Memory B cell (primary cell): Measurements from ENCODE around the gene WWP2.
"Not testable (repeated sequence)": the region's sequence is repeated elsewhere in the genome, so short reads cannot be mapped to it uniquely, and the experiment has no call there.

ENCODE experiments used
- ATAC-seq: fragments of 150-1000 bp; cut with Tn5 transposase; 2 replicates; pipeline ENCODE4 v1.10.0; 2021; ENCODE audit warnings: low read depth, mild to moderate bottlenecking, moderate library complexity
- DNase-seq, 2 donors: peaks; one replicate each; pipeline ENCODE4 v3.0.0; 2022; ENCODE audit warnings: low spot score in 2 of 2
- H3K27ac Mint-ChIP-seq: one replicate; pipeline ENCODE4 v1.8.0; 2022; ENCODE audit warnings: mild to moderate bottlenecking, moderate library complexity, mixed read lengths
- H3K27me3 Mint-ChIP-seq: one replicate; pipeline ENCODE4 v1.8.0; 2022; ENCODE audit warnings: mixed read lengths
- H3K36me3 Mint-ChIP-seq: one replicate; pipeline ENCODE4 v1.8.0; 2022; ENCODE audit warnings: mild to moderate bottlenecking, mixed read lengths
- H3K4me1 Mint-ChIP-seq: one replicate; pipeline ENCODE4 v1.8.0; 2022; ENCODE audit warnings: mixed read lengths
- H3K4me3 Mint-ChIP-seq: one replicate; pipeline ENCODE4 v1.8.0; 2022; ENCODE audit warnings: mild to moderate bottlenecking, moderate library complexity, mixed read lengths
- H3K9me3 Mint-ChIP-seq: one replicate; pipeline ENCODE4 v1.8.0; 2022; ENCODE audit warnings: mixed read lengths

The WWP2 gene

DNA sequence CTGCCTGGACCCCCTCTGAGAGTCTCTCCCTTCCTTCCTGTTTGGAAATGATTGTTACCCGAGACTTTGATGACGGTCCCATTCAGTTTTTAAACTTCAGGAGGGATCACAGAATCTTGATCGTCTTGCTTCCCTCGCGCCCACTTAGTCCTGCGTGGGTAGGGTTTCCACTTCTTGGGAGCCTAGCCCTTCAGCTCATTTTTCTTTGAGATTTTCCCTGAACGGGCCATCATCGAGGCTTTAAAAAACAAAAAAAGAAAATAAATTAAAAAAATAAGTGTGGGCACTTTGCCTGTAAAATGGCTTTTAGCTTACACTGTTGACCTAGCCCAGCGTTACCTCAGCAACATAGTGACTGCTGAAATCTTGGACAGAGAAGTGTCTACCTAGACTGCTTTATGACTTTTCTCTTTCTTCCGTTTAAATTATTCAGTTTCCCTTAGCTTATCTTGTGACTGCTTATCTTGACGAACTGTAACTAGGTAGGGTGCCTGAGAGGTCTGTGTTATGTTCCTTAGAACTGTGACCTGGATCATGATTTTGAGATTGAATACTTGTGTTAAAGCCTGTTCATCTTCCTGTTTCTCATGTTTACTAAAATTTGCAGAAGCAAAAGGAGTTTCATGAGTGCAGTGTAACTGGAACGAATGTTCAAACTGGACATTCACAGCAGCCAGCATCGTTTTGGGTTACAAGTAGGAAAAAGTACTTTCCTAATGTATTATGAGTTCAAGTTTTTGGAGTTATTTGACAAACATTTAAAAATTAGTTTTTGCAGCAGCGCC, 874 bp downstream of the WWP2 start:
- H3K9me3 Mint-ChIP-seq: no peaks in the 10 kb centered on the region
- peak overlapping the region; percentile 88 for H3K4me3 Mint-ChIP-seq
- peaks cover 23% of the 10 kb centered on the region for H3K4me1 Mint-ChIP-seq
- H3K36me3 Mint-ChIP-seq: peaks cover 9% of the 10 kb centered on the region
- H3K27me3 Mint-ChIP-seq: no peaks in the 10 kb centered on the region
- peak overlapping the region; percentile 98 for H3K27ac Mint-ChIP-seq
- ATAC-seq (peak; percentile 69), DNase-seq (peak in 1 of 2 donors; percentile 44)

DNA sequence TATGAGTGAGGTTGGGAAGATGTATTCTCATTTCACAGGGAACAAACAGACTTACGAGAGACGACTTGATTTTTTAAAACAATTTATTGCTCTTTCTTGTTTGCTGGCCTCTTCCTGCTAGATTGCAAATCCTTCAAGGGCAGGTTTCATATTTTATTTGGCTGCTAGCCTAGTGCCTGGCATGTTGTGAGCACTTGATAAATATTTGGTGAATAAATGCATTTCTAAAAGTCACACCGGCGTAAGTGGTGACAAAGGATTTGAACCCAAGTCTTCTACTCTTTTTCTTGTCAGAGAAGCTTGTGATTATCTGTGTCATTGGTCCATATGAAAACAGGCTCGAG, 1.4 kb downstream of the WWP2 start:
- DNase-seq (no peak), ATAC-seq (no peak)
- H3K36me3 Mint-ChIP-seq: peaks cover 9% of the 10 kb centered on the region
- peaks cover 24% of the 10 kb centered on the region for H3K4me1 Mint-ChIP-seq
- no peaks in the 10 kb centered on the region for H3K9me3 Mint-ChIP-seq
- peak overlapping the region; percentile 88 for H3K4me3 Mint-ChIP-seq
- H3K27ac Mint-ChIP-seq: peak overlapping the region; percentile 98
- no peaks in the 10 kb centered on the region for H3K27me3 Mint-ChIP-seq

DNA sequence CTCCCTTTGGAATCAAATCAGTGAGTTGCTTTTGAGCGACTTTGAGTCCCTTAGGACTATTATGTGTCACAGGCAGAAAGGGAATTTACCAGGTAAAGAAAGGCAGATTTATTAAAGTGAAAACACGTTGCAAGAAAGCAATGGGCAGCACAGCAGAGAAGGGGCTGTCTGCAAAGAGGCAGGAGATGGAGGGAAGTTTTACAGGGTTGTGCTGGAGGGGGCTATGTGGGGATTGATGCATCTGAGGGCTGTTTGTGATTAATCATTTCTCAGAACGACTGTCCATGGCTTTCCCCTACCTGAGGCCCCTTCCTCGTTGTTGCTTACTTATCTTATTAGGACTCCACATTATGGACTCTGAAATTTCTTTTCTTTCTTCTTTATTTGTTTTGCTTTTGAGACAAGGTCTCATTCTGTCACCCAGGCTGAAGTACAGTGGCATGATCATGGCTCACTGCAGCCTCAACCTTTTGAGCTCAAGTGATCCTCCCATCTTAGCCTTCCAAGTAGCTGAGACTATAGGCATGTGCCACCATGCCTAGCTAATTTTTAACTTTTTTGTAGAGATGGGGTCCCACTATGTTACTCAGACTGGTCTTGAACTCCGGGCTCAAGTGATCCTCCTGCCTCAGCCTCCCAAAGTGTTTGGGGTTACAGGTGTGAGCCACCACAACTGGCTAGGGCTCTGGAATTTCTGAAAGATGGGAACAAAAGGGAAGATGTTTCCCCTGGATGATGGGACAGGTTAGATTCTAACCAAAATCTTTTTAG, 5.5 kb downstream of the WWP2 start:
- ATAC-seq (no peak), DNase-seq (no peak)
- H3K27ac Mint-ChIP-seq: peak overlapping the region; percentile 38
- H3K9me3 Mint-ChIP-seq: no peaks in the 10 kb centered on the region
- peaks cover 35% of the 10 kb centered on the region for H3K4me1 Mint-ChIP-seq
- H3K4me3 Mint-ChIP-seq: no peak overlapping the region
- no peaks in the 10 kb centered on the region for H3K27me3 Mint-ChIP-seq
- peaks cover 9% of the 10 kb centered on the region for H3K36me3 Mint-ChIP-seq

DNA sequence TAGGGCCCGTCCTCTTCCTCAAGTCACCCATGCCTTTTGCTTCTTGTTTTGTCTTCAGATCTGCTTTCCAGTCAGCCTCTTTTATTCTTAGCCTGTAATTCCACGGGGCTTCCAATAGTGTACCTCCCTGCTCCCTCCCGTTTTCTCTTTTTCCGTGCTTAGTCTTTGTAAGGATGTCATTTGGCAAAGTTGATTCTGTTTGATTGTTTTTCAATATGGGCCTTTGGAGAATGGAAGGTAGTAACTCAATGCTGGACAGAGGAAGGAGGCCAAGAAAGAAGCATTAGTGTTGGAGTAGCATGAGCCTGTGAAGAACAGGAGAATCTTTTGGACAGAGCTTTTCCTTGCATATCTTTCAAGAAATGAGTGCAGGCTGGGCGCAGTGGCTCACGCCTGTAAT, 6.5 kb downstream of the WWP2 start:
- no peak for DNase-seq
- H3K36me3 Mint-ChIP-seq: peaks cover 9% of the 10 kb centered on the region
- no peaks in the 10 kb centered on the region for H3K9me3 Mint-ChIP-seq
- no peaks in the 10 kb centered on the region for H3K27me3 Mint-ChIP-seq
- H3K4me1 Mint-ChIP-seq: peaks cover 35% of the 10 kb centered on the region
- no peak for ATAC-seq
- no peak overlapping the region for H3K27ac Mint-ChIP-seq
- no peak overlapping the region for H3K4me3 Mint-ChIP-seq

DNA sequence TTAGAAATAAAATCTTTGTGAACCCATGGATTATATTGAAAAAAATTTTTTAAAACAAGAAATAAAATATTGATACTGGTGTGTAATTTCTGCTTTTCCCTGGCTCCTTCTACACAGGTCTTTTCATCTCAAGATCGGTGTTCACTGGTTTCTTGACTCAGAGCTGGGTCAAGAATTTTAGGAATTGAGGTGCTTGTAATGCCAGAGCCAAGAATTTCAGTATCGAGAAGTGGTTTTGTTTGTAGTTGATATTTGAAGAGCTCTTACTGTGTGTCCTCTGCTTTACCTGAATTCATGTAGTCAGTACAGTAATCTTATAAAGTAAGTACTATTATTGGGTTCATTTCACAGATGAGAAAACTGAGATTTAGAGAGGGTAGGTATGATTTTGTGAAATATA, 7.3 kb downstream of the WWP2 start:
- no peak for DNase-seq
- peaks cover 13% of the 10 kb centered on the region for H3K36me3 Mint-ChIP-seq
- no peaks in the 10 kb centered on the region for H3K9me3 Mint-ChIP-seq
- peaks cover 39% of the 10 kb centered on the region for H3K4me1 Mint-ChIP-seq
- no peak for ATAC-seq
- H3K27ac Mint-ChIP-seq: no peak overlapping the region
- no peak overlapping the region for H3K4me3 Mint-ChIP-seq
- H3K27me3 Mint-ChIP-seq: no peaks in the 10 kb centered on the region

DNA sequence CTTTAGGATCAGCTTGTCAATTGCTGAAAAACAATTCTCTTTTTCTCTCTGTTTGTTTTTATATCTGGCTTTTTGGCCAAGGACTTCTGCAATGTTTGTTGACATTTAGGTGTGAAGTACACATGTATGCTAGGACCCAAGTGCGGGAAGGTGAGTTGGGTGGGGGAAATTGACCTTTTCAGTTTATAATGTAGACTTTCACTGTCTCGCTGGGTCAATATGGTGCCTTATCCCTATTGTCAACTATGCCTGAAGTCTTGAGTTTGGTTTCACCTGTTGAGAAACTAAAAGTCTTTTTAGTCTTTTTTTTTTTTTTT, 9.5 kb downstream of the WWP2 start:
- Mint-ChIP-seq H3K36me3 (peaks cover 20% of the 10 kb centered on the region), H3K4me1 (peaks cover 34% of the 10 kb centered on the region), H3K27ac (peak overlapping the region; percentile 11), H3K27me3 (no peaks in the 10 kb centered on the region), H3K9me3 (peaks cover 6% of the 10 kb centered on the region), H3K4me3 (no peak overlapping the region)
- ATAC-seq (no peak), DNase-seq (no peak)

DNA sequence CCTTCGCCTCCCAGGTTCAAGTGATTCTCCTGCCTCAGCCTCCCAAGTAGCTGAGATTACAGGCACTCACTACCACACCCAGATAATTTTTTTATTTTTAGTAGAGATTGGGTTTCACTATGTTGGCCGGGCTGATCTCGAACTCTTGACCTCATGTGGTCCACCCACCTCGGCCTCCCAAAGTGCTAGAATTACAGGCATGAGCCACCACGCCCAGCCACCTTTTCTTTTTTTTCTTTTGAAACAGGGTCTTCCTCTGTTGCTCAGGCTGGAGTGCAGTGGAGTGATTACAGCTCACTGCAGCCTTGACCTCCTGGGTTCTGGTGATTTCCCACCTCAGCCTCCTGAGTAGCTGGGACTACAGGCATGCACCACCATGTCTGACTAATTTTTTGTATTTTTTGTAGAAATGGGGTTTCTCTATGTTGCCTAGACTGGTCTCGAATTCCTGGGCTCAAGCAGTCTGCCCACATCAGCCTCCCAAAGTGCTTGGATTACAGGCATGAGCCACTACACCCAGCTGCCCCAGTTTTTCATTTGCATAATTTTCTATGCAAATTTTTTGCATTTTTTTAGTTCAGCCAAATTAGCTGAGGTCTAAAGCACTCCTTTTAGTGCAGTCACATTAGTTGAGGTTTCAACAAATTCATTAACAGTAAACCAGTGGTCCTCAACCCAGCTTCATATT, 11.3 kb downstream of the WWP2 start:
- peak overlapping the region; percentile 69 for H3K4me3 Mint-ChIP-seq
- peaks cover 28% of the 10 kb centered on the region for H3K4me1 Mint-ChIP-seq
- H3K9me3 Mint-ChIP-seq: peaks cover 6% of the 10 kb centered on the region
- DNase-seq: no peak
- H3K27me3 Mint-ChIP-seq: no peaks in the 10 kb centered on the region
- H3K36me3 Mint-ChIP-seq: peaks cover 22% of the 10 kb centered on the region
- ATAC-seq: peak; percentile 68
- H3K27ac Mint-ChIP-seq: peak overlapping the region; percentile 86

DNA sequence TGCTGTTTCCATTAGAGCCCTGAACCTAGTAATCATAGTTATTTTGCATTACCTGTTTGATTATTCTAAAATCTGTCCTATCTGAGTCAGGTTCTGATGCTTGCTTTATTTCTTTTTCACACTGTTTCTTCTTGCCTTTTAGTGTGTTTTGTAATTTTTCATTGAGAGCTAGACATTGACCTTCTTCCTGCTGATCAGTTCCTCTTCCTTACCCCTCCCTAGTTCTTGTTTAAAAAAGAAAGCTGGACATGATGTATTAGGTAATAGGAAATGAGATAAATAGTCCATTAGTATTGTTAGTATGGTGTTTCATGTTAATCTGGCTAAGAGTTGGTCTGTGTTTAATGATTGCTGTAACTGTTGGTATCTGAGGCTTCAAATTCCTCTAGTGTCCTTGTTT, 13.4 kb downstream of the WWP2 start:
- DNase-seq: no peak
- Mint-ChIP-seq H3K27me3 (no peaks in the 10 kb centered on the region), H3K9me3 (peaks cover 6% of the 10 kb centered on the region), H3K36me3 (peaks cover 22% of the 10 kb centered on the region), H3K4me3 (no peak overlapping the region), H3K4me1 (peaks cover 24% of the 10 kb centered on the region), H3K27ac (peak overlapping the region; percentile 4)
- no peak for ATAC-seq

DNA sequence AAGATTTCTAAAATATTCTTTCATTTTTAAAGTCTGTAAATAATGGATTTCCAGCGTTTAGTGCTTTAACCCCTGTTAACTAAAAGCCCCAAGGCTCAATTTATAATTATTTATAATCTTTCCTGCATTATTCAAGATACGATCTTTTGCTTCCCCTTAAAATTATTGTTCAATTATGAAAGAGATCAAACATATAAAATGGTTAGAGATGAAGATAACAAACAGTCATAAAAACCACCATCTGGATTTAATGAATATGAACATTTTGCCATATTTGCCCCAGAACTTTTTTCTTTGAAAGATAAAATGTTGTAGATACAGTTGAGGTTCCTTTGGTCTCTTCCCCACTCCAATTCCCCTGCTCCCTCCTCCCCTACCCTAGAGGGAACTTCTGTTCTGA, 17.6 kb downstream of the WWP2 start:
- peaks cover 29% of the 10 kb centered on the region for H3K36me3 Mint-ChIP-seq
- peaks cover 6% of the 10 kb centered on the region for H3K9me3 Mint-ChIP-seq
- peaks cover 7% of the 10 kb centered on the region for H3K4me1 Mint-ChIP-seq
- DNase-seq: no peak
- no peak for ATAC-seq
- no peak overlapping the region for H3K4me3 Mint-ChIP-seq
- H3K27me3 Mint-ChIP-seq: no peaks in the 10 kb centered on the region
- H3K27ac Mint-ChIP-seq: no peak overlapping the region

DNA sequence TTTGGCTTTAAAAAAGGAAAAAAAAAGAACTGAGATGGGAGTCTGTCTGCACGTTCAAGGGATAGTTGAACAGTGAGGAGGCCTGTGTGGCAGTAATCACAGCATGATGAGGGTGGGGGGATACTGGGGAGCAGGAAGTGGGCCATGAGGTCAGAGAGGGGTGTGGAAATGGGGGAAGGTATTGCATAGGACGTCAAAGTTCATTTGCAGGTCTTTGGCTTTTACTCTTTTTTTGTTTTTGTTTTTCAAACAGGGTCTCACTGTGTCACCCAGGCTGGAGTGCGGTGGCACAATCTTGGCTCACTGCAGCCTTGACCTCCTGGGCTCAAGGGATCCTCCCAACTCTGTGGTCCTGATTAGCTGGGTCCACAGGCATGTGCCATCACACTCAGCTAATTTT, 19.0 kb downstream of the WWP2 start:
- Mint-ChIP-seq H3K4me1 (peaks cover 3% of the 10 kb centered on the region), H3K36me3 (peaks cover 21% of the 10 kb centered on the region), H3K27ac (no peak overlapping the region), H3K27me3 (no peaks in the 10 kb centered on the region), H3K9me3 (no peaks in the 10 kb centered on the region), H3K4me3 (no peak overlapping the region)
- DNase-seq (no peak), ATAC-seq (no peak)

DNA sequence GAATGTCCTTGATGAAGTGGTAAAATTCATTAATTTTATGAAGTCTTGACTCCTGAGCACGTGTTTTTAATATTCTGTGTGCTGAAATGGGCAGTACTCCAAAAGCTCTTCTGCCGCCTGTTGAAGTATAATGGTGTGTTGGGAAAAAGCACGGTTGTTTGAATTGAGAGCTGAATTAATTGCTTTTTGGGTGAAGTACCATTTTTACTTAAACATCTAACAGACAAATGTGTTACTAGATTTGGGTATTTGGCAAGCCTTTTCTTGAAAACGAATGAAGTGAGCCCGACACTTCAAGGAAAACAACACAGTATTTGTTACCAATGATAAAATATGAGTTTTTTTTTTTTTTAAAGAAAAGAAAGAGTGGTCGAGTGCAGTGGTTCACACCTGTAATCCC, 22.5 kb downstream of the WWP2 start:
- Mint-ChIP-seq H3K36me3 (peaks cover 30% of the 10 kb centered on the region), H3K9me3 (no peaks in the 10 kb centered on the region), H3K27me3 (no peaks in the 10 kb centered on the region), H3K4me3 (no peak overlapping the region), H3K27ac (no peak overlapping the region), H3K4me1 (peaks cover 3% of the 10 kb centered on the region)
- ATAC-seq (no peak), DNase-seq (no peak)

DNA sequence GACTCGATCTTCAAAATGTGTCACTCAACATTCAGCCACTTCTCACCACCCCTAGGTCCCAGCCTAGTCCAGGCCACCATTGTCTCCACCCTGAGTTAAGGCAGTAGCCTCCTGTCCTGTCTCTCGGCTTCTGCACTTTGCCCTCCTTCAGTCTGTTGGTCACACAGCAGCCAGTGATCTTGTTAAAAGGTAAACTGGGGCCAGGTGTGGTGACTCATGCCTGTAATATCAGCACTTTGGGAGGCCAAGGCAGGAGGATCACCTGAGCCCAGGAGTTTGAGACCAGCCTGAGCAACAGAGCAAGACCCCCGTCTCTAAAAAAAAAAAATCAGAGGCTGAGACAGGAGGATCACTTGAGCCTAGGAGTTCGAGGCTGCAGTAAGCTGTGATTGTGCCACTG, 25.8 kb downstream of the WWP2 start:
- H3K4me3 Mint-ChIP-seq: no peak overlapping the region
- no peaks in the 10 kb centered on the region for H3K9me3 Mint-ChIP-seq
- no peaks in the 10 kb centered on the region for H3K27me3 Mint-ChIP-seq
- H3K36me3 Mint-ChIP-seq: peaks cover 28% of the 10 kb centered on the region
- DNase-seq (no peak), ATAC-seq (no peak)
- no peak overlapping the region for H3K27ac Mint-ChIP-seq
- no peaks in the 10 kb centered on the region for H3K4me1 Mint-ChIP-seq

DNA sequence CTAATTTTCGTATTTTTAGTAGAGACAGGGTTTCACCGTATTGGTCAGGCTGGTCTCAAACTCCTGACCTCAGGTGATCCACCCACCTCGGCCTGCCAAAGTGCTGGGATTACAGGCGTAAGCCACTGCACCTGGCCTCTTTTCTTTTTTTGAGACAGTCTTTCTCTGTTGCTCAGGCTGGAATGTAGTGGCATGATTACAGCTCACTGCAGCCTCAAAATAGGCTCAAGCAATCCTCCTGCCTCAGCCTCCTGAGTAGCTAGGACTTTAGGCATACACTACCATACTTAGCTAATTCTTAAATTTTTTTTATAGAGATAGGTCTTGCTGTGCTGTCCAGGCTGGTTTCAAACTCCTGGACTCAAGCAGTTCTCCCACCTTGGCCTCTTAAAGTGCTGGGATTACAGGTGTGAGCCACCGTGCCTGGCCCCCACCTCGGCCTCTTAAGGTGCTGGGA, 29.3 kb downstream of the WWP2 start:
- not testable (repeated sequence) for H3K27ac Mint-ChIP-seq, DNase-seq, ATAC-seq, H3K4me3 Mint-ChIP-seq, H3K9me3 Mint-ChIP-seq, H3K4me1 Mint-ChIP-seq, H3K27me3 Mint-ChIP-seq
- H3K36me3 Mint-ChIP-seq: peaks cover 18% of the 10 kb centered on the region

DNA sequence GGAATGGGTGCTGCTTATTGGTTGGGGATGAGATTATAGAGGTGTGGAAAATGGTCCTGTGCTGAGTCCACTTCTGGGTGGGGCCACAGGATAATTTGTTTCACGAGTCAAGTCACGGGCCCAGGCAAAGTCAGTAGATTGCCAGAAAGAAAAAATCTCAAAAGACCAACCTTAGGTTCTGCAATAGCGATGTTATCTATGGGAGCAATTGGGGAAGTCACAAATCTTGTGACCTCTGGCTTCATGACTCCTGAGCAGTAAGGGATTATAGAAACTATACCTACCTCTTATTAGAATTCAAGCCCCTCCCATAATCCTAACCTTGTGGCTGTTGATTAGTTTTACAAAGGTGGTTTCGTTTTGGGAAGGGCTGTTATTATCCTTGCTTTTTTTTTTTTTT, 31.4 kb downstream of the WWP2 start:
- ATAC-seq (no peak), DNase-seq (no peak)
- Mint-ChIP-seq H3K27ac (peak overlapping the region; percentile 61), H3K4me1 (peaks cover 9% of the 10 kb centered on the region), H3K27me3 (no peaks in the 10 kb centered on the region), H3K4me3 (no peak overlapping the region), H3K9me3 (no peaks in the 10 kb centered on the region), H3K36me3 (peaks cover 11% of the 10 kb centered on the region)
